ENCODE measurements around the gene DTX1. TPM values are rescaled to one million over a fixed set of nuclear protein-coding genes. Genes with fewer than 3 reads are reported as not detected.

DTX1 gene
- total RNA-seq, 1 donor: not detected

DNA sequence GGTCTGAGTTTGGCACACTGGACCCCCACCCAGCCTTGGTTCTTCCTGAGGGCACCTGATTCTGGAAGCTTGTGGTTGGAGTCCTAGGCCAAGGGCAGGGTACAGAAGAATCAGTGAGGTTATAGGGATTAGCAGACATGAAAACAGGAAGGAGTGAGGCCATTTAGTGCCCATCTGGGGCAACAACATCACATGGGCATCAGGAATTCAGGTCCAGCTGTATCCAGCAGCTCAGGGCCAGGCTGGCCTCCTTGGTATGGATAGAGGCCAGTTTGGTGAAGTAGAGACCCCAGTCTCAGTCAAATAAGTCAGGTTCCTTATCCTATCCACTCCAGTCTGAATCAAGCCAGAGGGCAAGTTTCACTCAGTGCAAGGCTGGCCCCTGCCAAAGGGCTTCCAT lies 42.8 kb downstream of the DTX1 start:
- H3K4me3 ChIP-seq (ENCODE audit: low read depth, low read length): no peak overlapping the region
- no peak for DNase-seq (ENCODE audit: low read depth)
- TF ChIP-seq, protein P1, sequence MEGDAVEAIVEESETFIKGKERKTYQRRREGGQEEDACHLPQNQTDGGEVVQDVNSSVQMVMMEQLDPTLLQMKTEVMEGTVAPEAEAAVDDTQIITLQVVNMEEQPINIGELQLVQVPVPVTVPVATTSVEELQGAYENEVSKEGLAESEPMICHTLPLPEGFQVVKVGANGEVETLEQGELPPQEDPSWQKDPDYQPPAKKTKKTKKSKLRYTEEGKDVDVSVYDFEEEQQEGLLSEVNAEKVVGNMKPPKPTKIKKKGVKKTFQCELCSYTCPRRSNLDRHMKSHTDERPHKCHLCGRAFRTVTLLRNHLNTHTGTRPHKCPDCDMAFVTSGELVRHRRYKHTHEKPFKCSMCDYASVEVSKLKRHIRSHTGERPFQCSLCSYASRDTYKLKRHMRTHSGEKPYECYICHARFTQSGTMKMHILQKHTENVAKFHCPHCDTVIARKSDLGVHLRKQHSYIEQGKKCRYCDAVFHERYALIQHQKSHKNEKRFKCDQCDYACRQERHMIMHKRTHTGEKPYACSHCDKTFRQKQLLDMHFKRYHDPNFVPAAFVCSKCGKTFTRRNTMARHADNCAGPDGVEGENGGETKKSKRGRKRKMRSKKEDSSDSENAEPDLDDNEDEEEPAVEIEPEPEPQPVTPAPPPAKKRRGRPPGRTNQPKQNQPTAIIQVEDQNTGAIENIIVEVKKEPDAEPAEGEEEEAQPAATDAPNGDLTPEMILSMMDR (IDR thresholded peaks at IDR 0.05; ENCODE audit: insufficient read depth, low read length): no peak

DNA sequence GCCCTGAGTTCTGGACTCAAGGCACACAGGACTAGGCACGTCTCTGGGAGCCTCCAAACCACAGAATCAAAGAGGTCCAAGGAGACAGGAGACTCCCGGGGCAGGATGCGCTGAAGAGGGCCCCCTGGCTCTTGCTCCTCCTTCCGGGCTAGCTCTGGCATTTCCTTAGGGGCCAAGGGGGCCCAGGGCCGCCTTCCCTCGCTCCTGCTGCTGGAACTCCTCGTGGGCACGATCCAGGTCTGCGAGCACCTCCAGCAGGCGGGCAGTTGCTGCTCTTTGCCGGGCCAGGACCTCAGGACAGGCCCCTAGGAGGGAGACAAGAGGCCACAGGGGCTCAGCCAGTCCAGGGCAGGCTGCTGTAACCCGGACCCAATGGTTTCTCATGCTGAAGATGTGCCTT lies 43.2 kb downstream of the DTX1 start:
- H3K4me3 ChIP-seq (ENCODE audit: low read depth, low read length): no peak overlapping the region
- no peak for DNase-seq (ENCODE audit: low read depth)
- TF ChIP-seq, protein P1 (IDR thresholded peaks at IDR 0.05; ENCODE audit: insufficient read depth, low read length): no peak

DNA sequence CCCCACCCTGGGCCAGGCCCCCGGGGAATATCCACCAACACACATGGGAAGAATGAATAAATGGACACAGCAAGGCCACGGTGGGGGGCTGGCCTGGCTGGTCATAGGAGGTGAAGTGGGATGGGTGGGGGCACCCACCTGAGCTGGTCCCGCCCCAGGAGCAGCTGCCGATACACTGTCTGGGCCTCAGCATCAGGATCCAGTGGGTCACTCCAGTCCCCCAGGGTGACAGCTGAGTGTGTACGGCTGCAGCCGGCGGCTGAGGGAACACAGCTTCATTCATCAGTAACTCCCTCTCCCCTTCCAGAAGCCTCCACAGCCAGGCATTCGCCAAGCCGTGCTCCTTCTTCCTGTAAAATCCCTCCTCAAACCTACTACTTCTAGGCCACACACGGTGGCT lies 45.2 kb downstream of the DTX1 start:
- DNase-seq (ENCODE audit: low read depth): no peak
- H3K4me3 ChIP-seq (ENCODE audit: low read depth, low read length): no peak overlapping the region
- TF ChIP-seq, protein P1 (IDR thresholded peaks at IDR 0.05; ENCODE audit: insufficient read depth, low read length): no peak

DNA sequence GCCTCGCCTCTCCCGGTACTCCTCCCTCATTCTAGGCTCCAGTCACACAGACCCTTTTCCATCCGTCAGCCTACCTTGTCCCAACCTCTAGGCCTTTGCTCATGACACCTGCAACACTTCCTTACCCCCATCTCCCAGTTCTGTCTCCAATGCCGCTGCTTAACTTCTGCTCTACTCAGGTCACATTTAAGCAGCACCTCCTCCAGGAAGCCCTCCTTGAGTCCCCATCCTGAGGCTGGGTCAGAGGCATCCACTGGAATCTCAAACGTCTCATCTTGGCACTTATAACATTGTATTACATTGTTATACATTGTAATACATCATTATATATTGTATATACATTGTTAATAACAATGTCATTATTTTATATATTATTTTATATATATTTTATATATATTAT lies 46.3 kb downstream of the DTX1 start:
- H3K4me3 ChIP-seq (ENCODE audit: low read depth, low read length): no peak overlapping the region
- DNase-seq (ENCODE audit: low read depth): no peak
- TF ChIP-seq, protein P1 (IDR thresholded peaks at IDR 0.05; ENCODE audit: insufficient read depth, low read length): no peak

DNA sequence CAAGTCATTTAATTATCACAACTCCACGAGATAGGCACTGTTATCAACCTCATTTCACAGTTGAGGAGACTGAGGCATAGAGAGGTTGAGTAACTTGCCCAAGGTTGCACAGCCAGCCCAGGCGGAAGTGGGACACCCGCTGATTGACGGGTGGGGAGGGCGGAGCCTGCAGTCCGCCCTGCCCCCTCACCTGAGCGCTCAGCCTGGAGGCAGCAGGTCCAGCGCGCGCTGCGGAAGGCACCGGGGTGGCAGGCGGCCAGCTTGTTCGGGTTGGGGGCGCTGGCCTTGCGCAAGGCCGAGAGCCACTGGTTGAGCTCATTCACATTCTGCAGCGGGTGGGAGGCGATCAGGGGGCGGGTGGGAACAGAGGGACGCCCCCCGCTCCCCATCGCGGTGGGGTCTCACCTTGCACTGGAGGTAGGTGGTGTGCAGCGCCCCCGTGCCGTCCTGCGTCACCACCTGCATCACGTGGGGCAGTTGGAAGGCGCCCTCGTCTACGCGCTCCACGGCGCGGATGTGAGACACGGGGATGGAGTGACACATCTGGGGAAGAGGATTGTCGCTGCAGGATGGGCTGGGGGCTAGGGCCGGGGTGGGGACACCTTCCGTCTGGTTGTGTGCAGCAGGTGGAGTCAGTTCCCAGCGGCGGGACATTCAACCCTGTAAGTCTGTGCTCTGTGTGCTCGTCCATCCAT lies 47.4 kb downstream of the DTX1 start:
- TF ChIP-seq, protein P1 (IDR thresholded peaks at IDR 0.05; ENCODE audit: insufficient read depth, low read length): no peak
- H3K4me3 ChIP-seq (ENCODE audit: low read depth, low read length): no peak overlapping the region
- no peak for DNase-seq (ENCODE audit: low read depth)

DNA sequence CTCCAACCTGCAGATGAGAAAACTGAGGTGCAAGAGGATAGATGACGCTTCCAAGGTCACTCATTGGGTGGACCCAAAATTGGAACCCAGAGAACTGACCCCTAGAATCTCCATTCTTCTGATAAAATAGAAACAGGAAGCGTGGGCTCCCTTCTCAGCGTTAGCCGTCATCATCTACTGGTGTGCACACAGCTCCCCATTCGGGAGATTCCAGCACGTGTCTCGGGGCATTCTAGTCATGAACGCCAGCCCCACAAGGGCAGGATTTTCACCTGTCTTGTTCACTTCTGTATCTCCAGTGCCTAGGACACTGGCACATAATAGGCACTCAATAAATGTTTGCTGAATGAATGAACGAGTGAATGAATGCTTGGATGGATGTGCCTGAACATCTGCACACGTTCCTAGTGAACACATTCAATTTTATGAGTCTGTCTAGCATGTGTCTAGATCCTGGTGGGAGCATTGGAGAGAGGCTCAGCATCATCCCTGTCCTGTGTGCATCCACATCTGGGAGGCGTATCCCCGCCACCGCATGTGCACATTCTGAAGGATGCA lies 48.5 kb downstream of the DTX1 start:
- DNase-seq (ENCODE audit: low read depth): no peak
- H3K4me3 ChIP-seq (ENCODE audit: low read depth, low read length): no peak overlapping the region
- TF ChIP-seq, protein P1 (IDR thresholded peaks at IDR 0.05; ENCODE audit: insufficient read depth, low read length): no peak
